Hematopoietic multipotent progenitor cell treated with erythropoietin and hydrocortisone succinate and interleukin-3 and kit ligand, for 15 days (in vitro differentiated cells): ENCODE measurements around the gene BMS1.
"Not testable (repeated sequence)": the region's sequence is repeated elsewhere in the genome, so short reads cannot be mapped to it uniquely, and the experiment has no call there.

ENCODE experiments used
- DNase-seq: peaks from one replicate; pipeline ENCODE4 v3.0.0-alpha.2; 2015; ENCODE audit warnings: low spot score

The BMS1 gene

GRCh38 chr10:42782446-42783180 lies at the start of gene BMS1:
Gene BMS1, plus strand, starts transcription at chr10:42782795. Its CDS starts 1,600 bp downstream, at chr10:42784395.
- peak; percentile 74 for DNase-seq

DNA sequence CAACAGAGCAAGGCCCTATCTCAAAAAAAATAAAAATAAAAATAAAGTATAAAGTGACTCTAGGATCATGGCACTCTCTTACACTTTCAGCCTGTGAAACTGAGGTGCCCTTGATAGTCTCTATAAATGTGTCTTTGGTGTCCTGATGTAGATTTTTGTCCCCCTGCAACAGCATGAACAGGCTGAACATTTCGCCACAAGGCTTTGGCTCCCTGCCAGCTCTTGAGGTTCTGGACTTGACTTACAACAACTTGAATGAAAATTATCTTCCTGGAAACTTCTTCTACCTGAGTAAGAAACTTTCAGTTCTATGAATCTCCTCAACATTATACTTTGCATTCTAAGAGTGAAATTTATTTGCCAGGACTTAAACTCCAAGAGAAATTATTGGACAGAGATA lies 48.1 kb upstream of the BMS1 start:
- DNase-seq = peak; percentile 10

- no peak for DNase-seq
These were observed 43.9 kb upstream of the BMS1 start for GRCh38 chr10:42738679-42739078.

DNA sequence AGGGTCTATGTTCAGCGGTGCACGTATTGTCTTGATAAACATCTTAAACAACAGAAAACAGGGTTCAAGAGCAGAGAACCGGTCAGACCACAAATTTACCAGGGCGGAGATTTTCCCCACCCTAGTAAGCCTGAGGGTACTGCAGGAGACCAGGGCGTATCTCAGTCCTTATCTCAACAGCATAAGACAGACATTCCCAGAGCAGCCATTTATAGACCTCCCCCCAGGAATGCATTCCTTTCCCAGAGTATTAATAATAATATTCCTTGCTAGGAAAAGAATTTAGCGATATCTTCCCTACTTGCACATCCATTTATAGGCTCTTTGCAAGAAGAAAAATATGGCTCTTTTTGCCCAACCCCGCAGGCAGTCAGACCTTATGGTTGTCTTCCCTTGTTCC lies 41.1 kb upstream of the BMS1 start:
- DNase-seq = not testable (repeated sequence)

DNA sequence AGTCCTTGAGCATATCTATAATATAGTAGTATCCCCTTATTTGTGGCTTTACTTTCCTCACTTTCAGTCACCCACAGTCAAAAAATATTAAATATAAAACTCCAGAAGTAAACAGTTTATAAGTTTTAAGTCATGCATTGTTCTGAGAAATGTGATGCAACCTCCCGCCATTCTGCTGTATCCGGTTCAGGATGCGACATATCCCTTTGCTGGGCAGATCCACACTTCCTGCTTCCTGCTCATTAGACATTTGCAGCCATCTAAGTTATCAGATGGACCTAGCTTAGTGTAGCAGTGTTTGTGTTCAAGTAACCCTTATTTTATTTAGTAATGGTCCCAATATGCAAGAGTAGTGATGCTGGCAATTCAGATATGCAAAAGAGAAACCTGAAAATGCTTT lies 38.9 kb upstream of the BMS1 start:
- no peak for DNase-seq

DNA sequence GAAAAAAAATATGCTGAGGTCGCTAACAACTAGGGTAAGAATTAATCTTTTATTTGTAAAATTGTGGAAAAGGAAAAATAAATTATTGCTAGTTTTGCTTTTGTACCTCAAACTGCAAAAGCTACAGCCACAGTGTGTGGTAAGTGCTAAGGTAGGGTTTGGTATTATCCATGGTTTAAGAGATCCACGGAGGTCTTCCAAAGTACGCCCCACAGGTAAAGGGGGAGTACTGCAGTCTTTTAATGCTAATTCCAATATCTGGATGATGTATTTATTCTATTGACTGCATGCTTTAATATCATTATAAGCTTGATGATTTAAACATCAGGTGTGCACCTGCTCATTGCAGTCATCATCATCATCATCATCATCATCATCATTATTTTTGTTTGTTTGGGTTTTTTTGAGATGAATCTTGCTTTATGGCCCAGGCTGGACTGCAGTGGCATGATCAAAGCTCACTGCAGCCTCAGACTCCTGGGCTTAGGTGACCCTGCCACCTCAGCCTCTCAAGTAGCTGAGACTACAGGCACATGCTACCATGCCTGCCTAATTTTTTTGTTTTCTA lies 38.4 kb upstream of the BMS1 start:
- no peak for DNase-seq

- DNase-seq = peak; percentile 40
These were observed 29.5 kb upstream of the BMS1 start for GRCh38 chr10:42753126-42753506.

- no peak for DNase-seq
These were observed 29.0 kb upstream of the BMS1 start for GRCh38 chr10:42753507-42754154.

DNA sequence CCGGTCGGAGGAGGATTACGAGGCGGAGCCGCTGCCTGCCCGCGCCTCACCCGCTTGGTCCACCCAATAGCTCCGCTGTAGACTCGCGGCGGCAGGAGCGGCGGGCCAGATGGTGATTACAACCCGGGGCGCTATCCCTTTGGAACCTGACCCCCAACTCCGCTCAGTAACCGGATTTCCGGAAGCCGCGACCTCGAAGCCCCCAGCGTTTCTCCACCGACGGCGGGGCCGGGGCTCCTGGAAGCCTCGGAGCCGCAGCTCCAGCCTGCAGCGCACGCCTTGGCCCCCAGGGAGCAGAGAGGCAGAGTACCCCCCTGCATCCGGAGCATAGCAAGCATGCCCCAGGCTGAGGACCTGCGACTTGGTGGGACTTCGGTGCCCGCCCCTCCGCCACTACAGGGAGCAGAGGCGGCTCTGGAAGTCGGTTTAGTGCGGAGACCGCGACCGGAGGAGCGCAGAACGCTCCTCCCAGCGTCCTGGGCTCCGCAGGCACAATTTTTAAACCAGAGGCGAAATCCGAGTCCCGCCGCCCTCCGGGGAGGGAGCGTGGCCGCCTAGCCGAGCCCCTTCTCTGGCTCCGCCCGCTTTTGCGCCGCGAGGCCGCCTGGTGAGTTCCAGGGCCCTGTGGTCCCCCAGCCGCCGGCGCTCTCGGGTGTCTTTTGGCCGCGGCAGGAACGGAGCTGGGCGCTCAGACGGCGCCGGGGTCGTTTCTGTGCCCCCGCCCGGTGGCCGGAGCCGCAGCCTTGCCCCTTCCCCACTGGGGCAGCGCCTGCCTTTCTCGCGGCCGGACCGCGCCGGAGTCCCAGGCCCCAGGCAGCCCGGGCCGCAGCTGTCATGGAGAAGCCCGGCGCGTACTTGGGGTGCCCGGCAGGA lies 28.2 kb upstream of the BMS1 start:
- DNase-seq = no peak

DNA sequence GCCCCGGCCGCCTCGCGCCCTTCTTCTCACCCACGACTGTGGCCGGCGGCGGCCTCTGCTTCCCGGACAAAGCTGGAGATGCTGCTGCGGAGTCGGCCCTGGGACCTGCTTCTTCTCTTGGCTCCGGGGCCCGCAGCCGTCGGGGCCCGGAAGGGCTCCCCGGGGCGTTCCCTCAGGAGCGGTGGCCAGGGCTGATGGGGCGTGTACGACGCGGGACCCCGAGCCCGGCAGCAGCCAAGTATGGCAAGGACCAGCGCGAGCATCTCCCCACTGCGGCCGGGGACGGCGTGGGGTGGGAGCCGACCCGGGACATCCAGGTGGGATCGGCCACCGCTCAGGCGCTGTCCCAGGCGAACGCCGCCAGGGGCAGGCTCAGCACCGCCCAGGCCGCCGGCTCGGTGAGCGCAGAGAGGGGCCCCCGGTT lies 27.6 kb upstream of the BMS1 start:
- DNase-seq = no peak

- no peak for DNase-seq
These were observed 27.0 kb upstream of the BMS1 start for GRCh38 chr10:42755556-42756093.

- no peak for DNase-seq
These were observed 14.7 kb upstream of the BMS1 start for GRCh38 chr10:42767906-42768305.

- DNase-seq = no peak
These were observed 13.9 kb upstream of the BMS1 start for GRCh38 chr10:42768581-42769152.

DNA sequence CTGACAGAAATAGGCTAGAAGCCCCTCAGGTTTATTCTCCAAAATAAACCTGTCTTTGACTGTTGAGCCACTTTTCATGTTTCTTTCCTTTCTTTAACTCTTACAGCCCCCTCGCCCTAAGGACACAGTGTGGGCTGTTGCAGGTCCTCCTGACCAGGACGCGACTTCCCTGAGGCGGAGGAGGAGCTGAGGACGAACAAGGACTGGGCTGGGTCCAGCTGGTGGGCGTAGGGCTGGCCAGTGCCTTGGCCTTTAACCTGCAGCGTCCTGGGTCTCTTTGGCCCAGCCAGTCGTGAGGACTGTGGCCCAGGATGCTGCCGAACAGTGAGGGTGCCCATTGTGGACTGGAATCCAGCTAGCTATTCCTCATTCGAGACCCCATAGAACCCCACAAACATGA lies 13.4 kb upstream of the BMS1 start:
- DNase-seq = no peak

GRCh38 chr10:42769673-42770072 lies 12.9 kb upstream of the BMS1 start:
- DNase-seq = no peak

- DNase-seq = no peak
These were observed 5.9 kb upstream of the BMS1 start for GRCh38 chr10:42776681-42777080.

DNA sequence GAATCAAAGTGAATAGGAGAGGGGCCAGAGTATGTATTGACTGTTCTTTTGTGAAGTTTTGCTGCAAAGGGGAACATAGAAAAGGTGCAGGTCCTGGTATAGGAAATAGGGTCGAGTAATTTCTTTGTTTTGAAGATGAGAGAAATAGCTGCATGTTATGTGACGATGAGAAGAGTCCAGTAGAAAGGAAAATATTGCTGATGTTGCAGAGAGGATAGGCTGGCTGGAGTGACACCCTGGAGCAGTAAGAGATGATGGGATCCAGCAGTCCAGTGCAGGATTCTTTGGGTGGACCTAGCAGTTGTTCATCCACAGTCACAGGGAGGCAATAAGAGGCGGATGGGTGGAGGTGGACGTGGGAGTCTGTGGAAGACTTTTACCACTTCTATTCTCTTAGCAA lies 2.1 kb upstream of the BMS1 start:
- DNase-seq = no peak

DNA sequence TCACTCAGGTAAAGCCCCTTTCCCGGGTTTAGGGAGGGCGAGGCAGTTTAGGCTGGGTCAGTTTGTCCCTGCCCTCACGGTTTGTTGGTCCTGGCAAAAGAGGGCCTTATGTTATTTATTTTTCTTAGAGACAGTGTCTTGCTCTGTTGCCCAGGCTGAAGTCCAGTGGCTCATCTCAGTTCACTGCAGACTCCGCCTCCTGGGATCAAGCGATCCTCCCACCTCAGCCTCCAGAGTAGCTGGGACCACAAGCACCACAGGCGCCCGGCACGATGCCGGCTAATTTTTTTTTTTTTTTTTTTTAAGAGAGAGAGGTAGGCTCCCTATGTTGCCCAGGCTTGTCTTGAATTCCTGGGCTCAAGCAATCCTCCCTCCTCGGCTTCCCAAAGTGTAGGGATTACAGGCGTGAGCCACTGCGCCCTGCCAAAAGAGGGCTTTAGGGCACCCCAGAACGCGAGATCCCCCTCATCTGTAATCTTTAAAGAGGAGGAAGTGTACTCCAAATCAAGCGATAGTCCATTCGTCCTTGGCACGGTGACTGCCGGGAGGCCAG lies 626 bp upstream of the BMS1 start:
- DNase-seq = no peak

DNA sequence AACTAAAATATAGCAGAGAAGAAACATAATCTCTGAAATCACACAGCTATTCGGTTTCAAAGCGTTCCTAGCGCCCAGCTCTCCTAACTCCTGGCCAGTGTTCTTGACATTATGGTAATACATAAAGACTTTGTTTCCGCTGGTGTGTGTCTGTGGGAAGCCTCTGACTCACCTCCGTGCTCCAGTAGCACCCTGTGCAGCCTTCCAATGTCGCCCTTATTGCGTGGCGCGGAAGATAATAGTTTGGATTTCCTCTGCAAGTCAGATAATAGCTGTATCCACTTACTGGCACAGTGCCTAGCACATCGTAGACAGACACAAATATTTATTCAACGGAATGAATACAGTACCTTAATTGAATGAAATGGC lies 570 bp downstream of the BMS1 start:
- peak; percentile 27 for DNase-seq

GRCh38 chr10:42785759-42786158 lies 3.2 kb downstream of the BMS1 start:
- DNase-seq = no peak

DNA sequence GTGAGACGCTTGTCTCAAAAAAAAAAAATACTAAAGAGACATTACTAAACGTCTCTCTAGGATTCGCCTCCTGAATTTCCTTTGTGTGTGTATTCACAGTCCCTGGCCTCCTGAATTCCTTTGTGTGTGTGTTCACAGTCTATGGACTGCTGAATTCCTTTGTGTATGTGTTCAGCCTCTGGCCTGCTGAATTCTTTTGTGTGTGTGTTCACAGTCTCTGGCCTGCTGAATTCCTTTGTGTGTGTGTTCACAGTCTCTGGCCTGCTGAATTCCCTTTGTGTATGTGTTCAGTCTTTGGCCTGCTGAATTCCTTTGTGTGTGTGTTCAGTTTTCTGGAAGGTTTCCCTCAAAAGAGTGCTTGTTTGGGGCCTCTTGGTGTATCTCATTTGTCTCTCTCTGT lies 8.2 kb downstream of the BMS1 start:
- DNase-seq = no peak

DNA sequence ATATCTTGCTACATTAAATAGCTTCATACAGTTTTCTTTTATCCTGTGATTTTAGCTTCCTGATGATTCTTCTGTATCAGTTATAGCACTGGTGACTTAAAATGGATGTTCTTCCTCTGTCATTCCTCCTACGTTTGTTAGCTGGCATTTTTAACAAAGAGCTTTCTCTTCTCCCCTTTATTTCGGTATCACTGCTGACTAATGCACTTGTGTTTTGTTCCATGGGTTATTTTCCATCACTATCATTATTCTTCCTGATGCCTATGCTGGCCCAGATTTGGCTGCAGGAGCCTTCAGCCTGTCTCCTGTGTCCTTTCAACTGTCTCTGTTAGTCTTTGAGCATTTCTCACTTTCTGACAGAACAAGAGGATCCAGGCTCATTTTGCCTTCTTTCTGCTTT lies 13.1 kb downstream of the BMS1 start:
- no peak for DNase-seq
